ENCODE data around the gene CSPG4. TPM values are rescaled to one million over a fixed set of nuclear protein-coding genes. Genes with fewer than 3 reads are reported as not detected.

Gene CSPG4
- total and polyA plus RNA-seq, 2 of the 8 experiments (the other 6 are each of a cell fraction or from before 2014, with no cell fraction given) = 1.4 to 3.0 TPM

DNA sequence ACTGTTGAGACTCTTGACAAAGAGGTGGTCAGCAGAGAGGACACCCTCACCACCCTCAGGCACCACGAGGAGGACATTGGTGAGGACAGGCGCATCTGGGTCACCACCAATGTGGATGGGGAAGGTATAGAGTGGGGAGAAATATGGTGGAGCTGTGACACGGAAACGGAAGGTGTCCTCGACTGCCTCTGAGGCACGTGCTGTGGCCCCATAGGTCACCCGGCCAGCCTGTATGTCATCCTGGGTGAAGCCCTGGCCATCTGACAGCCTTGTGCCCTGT is 24.4 kb downstream of the CSPG4 start:
- H3K79me2 ChIP-seq (ENCODE audit: control insufficient read depth in 1 of 2, insufficient read depth in 2 of 2, low read length in 2 of 2) = no peaks in the 10 kb centered on the region
- no peak overlapping the region for H2BK5ac ChIP-seq (ENCODE audit: low read depth, low read length)
- no peaks in the 10 kb centered on the region for H3K36me3 ChIP-seq (ENCODE audit: control insufficient read depth in 2 of 4, insufficient read depth in 4 of 4, low read length in 3 of 4)
- no peak overlapping the region for H2BK15ac ChIP-seq (ENCODE audit: low read length)
- H2BK120ac ChIP-seq (replicated peaks; ENCODE audit: low read depth, low read length) = no peak overlapping the region
- no peak overlapping the region for H3K4me2 ChIP-seq (ENCODE audit: insufficient read depth in 1 of 2, low read depth in 2 of 2, low read length in 2 of 2)
- no peak overlapping the region for H3K4me3 ChIP-seq (ENCODE audit: extremely low read depth in 1 of 4, insufficient read depth in 2 of 4, low read depth in 3 of 4, low read length in 4 of 4)
- no peaks in the 10 kb centered on the region for H3K27me3 ChIP-seq (replicated peaks in 1 of 4; ENCODE audit: control insufficient read depth in 3 of 4, extremely low read depth in 1 of 4, insufficient read depth in 3 of 4, low read length in 3 of 4)
- no peak overlapping the region for H4K8ac ChIP-seq (ENCODE audit: extremely low read depth, insufficient read depth, low read length)
- no peak for DNase-seq (ENCODE audit: low read depth in 1 of 2, low spot score in 2 of 2)
- H2AFZ ChIP-seq (ENCODE audit: low read length) = no peak overlapping the region
- TF ChIP-seq ASH2L (IDR thresholded peaks at IDR 0.05; ENCODE audit: low read length) = no peak
- TF ChIP-seq EZH2 (IDR thresholded peaks at IDR 0.05; ENCODE audit: low read depth, low read length, severe bottlenecking) = no peak
- TF ChIP-seq ZNF274 (IDR thresholded peaks at IDR 0.05; ENCODE audit: borderline replicate concordance, extremely low read depth, low read length) = no peak
- no peak for TF ChIP-seq HDAC2 (IDR thresholded peaks at IDR 0.05; ENCODE audit: borderline replicate concordance in 1 of 2, low read depth in 2 of 2, low read length in 2 of 2)
- TF ChIP-seq POLR2AphosphoS5 (IDR thresholded peaks at IDR 0.05; ENCODE audit: low read depth, low read length) = no peak
- no peak for TF ChIP-seq SP4 (IDR thresholded peaks at IDR 0.05; ENCODE audit: low read length)
- TF ChIP-seq RFX5 (IDR thresholded peaks at IDR 0.05; ENCODE audit: borderline replicate concordance, low read depth, low read length) = no peak
- no peak for TF ChIP-seq RXRA (IDR thresholded peaks at IDR 0.05; ENCODE audit: insufficient read depth, low read depth, low read length)
- no peak for TF ChIP-seq JUN (IDR thresholded peaks at IDR 0.05; ENCODE audit: low read depth, low read length)
- no peak for TF ChIP-seq HDAC6 (IDR thresholded peaks at IDR 0.05; ENCODE audit: low read depth, low read length)
- TF ChIP-seq, protein P1, sequence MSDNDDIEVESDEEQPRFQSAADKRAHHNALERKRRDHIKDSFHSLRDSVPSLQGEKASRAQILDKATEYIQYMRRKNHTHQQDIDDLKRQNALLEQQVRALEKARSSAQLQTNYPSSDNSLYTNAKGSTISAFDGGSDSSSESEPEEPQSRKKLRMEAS (IDR thresholded peaks at IDR 0.05) = no peak
- no peak for TF ChIP-seq MAFK (IDR thresholded peaks at IDR 0.05; ENCODE audit: low read depth, low read length)
- H3K14ac ChIP-seq (ENCODE audit: insufficient read length) = no peak overlapping the region
- H3K18ac ChIP-seq (ENCODE audit: extremely low read depth, low read length) = no peak overlapping the region
- H3K4ac ChIP-seq (replicated peaks; ENCODE audit: insufficient read length, low read depth, low read length) = no peak overlapping the region
- no peak overlapping the region for H3K9ac ChIP-seq (replicated peaks in 1 of 4; ENCODE audit: extremely low read depth in 1 of 4, low read depth in 3 of 4, low read length in 3 of 4)
- no peak overlapping the region for H4K5ac ChIP-seq (ENCODE audit: insufficient read length, low read depth, low read length)
- no peaks in the 10 kb centered on the region for H3K23me2 ChIP-seq (ENCODE audit: low read depth, low read length)
- H4K20me1 ChIP-seq (replicated peaks in 1 of 2; ENCODE audit: control insufficient read depth in 1 of 2, insufficient read depth in 2 of 2, low read length in 2 of 2) = no peaks in the 10 kb centered on the region
- POLR2A ChIA-PET (ENCODE audit: partially characterized antibody) = interaction anchor here (0.6 kb wide), 1 partner anchor 318 kb away, joined by 3 read pairs; no protein-coding TSS in a partner anchor
- CTCF ChIA-PET (ENCODE audit: partially characterized antibody) = interaction anchor here (1.9 to 4.8 kb wide), 2 partner anchors 12 to 17 kb away, joined by 4 to 32 read pairs; no protein-coding TSS in a partner anchor
- no peaks in the 10 kb centered on the region for H3K9me3 ChIP-seq (ENCODE audit: insufficient read depth in 2 of 2, low read depth in 1 of 2, low read length in 1 of 2)
- WGBS, 2 experiments (ENCODE audit: extremely low coverage in 1 of 2, insufficient coverage in 1 of 2, insufficient read length in 1 of 2, insufficient replicate concordance in 2 of 2, low coverage in 1 of 2, low lambda C conversion rate in 2 of 2, missing lambda C conversion rate in 1 of 2) = 94% methylated on average over 7 of the region's 7 CpGs; no CpG with 5 or more reads in 1 of the 2 experiments
- no peaks in the 10 kb centered on the region for H3K79me1 ChIP-seq (ENCODE audit: low read depth, low read length)
- no peak overlapping the region for H3K23ac ChIP-seq (ENCODE audit: insufficient read length)
- no peak overlapping the region for H3K27ac ChIP-seq (ENCODE audit: low read depth, low read length)
- H2AK5ac ChIP-seq (ENCODE audit: low read depth, low read length) = no peak overlapping the region; the same call in 1 of the 2 replicates
- no peak overlapping the region for H2BK20ac ChIP-seq (ENCODE audit: low read length)
- no peak overlapping the region for H4K91ac ChIP-seq (replicated peaks; ENCODE audit: insufficient read length, low read length)
- FAIRE-seq = no peak
- no peak overlapping the region for H2BK12ac ChIP-seq (ENCODE audit: low read depth, low read length)
- H3K56ac ChIP-seq (replicated peaks; ENCODE audit: insufficient read length, low read depth, low read length) = no peak overlapping the region
- H3K4me1 ChIP-seq (replicated peaks in 1 of 4; ENCODE audit: control insufficient read depth in 3 of 4, insufficient read depth in 4 of 4, low read length in 3 of 4) = peaks cover 0 to 9% (median 1%) of the 10 kb centered on the region in 4 experiments; a peak in 3 of 7 replicates

All from H1 (cell line).